B cell (primary cell): ENCODE measurements around the gene POLE. TPM values are rescaled to one million over a fixed set of nuclear protein-coding genes. Genes with fewer than 3 reads are reported as not detected.

Experiments used
- ATAC-seq: fragments of 200-7000 bp; cut with Tn5 transposase; one replicate; pipeline ENCODE4 v1.10.0; 2021; ENCODE audit warnings: low read depth, mild to moderate bottlenecking, moderate number of reproducible peaks, moderate library complexity
- CTCF ChIA-PET: fragments of 350-600 bp; sonication (Branson Sonifier 250); formaldehyde crosslinking; loops from one replicate; lab custom pipeline; 2021; ENCODE audit warnings: antibody characterized with exemption, inconsistent platforms; lab: Charles Lee
- POLR2A ChIA-PET: fragments of 350-600 bp; sonication (Branson Sonifier 250); formaldehyde crosslinking; loops from one replicate; lab custom pipeline; 2021; ENCODE audit warnings: antibody characterized with exemption; lab: Charles Lee
- DNase-seq: peaks from one replicate; pipeline ENCODE4 v3.0.0; 2013
- H2AFZ ChIP-seq: 2 replicates; pipeline ENCODE4 v1.6.1; 2012; ENCODE audit warnings: mild to moderate bottlenecking, low read depth, low read length; ENCODE audit not compliant: insufficient read depth, poor library complexity, severe bottlenecking
- H3K27ac ChIP-seq, 2 donors: 1 replicate in 1 of 2; 2 replicates in 1 of 2; pipeline ENCODE4 v1.5.1; 2012 to 2013; ENCODE audit warnings: low read length in 2 of 2, mild to moderate bottlenecking in 2 of 2, moderate library complexity in 1 of 2
- H3K27me3 ChIP-seq, 4 experiments: fragments of 200-600 bp in 1 of 4; sonication (generic) in 1 of 4; replicated peaks in 1 of 4; 1 replicate in 2 of 4; 2 replicates in 2 of 4; pipeline versions ENCODE4 v1.6.1 to v1.7.0; 2013 to 2016; ENCODE audit warnings: low read length in 3 of 4, mild to moderate bottlenecking in 2 of 4, mixed read lengths in 1 of 4, moderate library complexity in 1 of 4; ENCODE audit not compliant: insufficient read depth in 4 of 4, control insufficient read depth in 3 of 4; ENCODE audit errors: control extremely low read depth in 1 of 4
- H3K36me3 ChIP-seq, 2 experiments: replicated peaks in 1 of 2; 1 replicate in 1 of 2; 2 replicates in 1 of 2; pipeline versions ENCODE4 v1.6.1 to v1.7.1; 2013; ENCODE audit warnings: low read length in 1 of 2; ENCODE audit not compliant: insufficient read depth in 2 of 2, control insufficient read depth in 1 of 2; ENCODE audit errors: control extremely low read depth in 1 of 2, extremely low read depth in 1 of 2
- H3K4me1 ChIP-seq, 2 donors: fragments of 200-600 bp in 1 of 2; sonication (generic) in 1 of 2; 1 replicate in 1 of 2; 2 replicates in 1 of 2; pipeline versions ENCODE4 v1.5.1 to v1.6.1; 2013 to 2017; ENCODE audit warnings: low read length in 2 of 2; ENCODE audit not compliant: control insufficient read depth in 2 of 2, insufficient read depth in 2 of 2
- H3K4me2 ChIP-seq: replicated peaks from 2 replicates; pipeline ENCODE3; 2012; ENCODE audit warnings: mild to moderate bottlenecking, low read depth, low read length; ENCODE audit not compliant: poor library complexity, severe bottlenecking
- H3K4me3 ChIP-seq, 5 experiments: fragments of 200-600 bp in 1 of 5; sonication (generic) in 1 of 5; 1 replicate in 3 of 5; 2 replicates in 2 of 5; pipeline versions ENCODE4 v1.5.1 to v1.7.0; 2011 to 2016; ENCODE audit warnings: low read length in 4 of 5, mild to moderate bottlenecking in 4 of 5, low read depth in 2 of 5, control low read depth in 1 of 5, moderate library complexity in 1 of 5; ENCODE audit not compliant: insufficient read depth in 1 of 5; ENCODE audit errors: control extremely low read depth in 1 of 5, extremely low read depth in 1 of 5
- H3K79me2 ChIP-seq: fragments of 200-600 bp; sonication (generic); one replicate; pipeline ENCODE4 v1.6.0; 2016; ENCODE audit warnings: low read length; ENCODE audit not compliant: control insufficient read depth, insufficient read depth
- H3K9ac ChIP-seq: fragments of 200-600 bp; sonication (generic); 2 replicates; pipeline ENCODE4 v1.6.1; 2017; ENCODE audit warnings: mild to moderate bottlenecking, low read length, moderate library complexity
- H3K9me3 ChIP-seq, 3 donors: one replicate each; pipeline versions ENCODE4 v1.6.1 to v1.7.1; 2013; ENCODE audit warnings: low read length in 2 of 3; ENCODE audit not compliant: control insufficient read depth in 2 of 3, insufficient read depth in 1 of 3; ENCODE audit errors: control extremely low read depth in 1 of 3
- H4K20me1 ChIP-seq: 2 replicates; pipeline ENCODE4 v1.6.0; 2012; ENCODE audit warnings: mild to moderate bottlenecking, low read length; ENCODE audit not compliant: insufficient read depth, control insufficient read depth, poor library complexity, severe bottlenecking
- H3K27ac Mint-ChIP-seq: one replicate; pipeline ENCODE4 v1.8.0; 2021; ENCODE audit warnings: mixed read lengths
- H3K27me3 Mint-ChIP-seq: one replicate; pipeline ENCODE4 v1.8.0; 2021; ENCODE audit warnings: mixed read lengths
- H3K4me1 Mint-ChIP-seq: one replicate; pipeline ENCODE4 v1.8.0; 2021; ENCODE audit warnings: mixed read lengths
- H3K4me3 Mint-ChIP-seq: one replicate; pipeline ENCODE4 v1.8.0; 2021; ENCODE audit warnings: mixed read lengths
- H3K9me3 Mint-ChIP-seq: one replicate; pipeline ENCODE4 v1.8.0; 2022; ENCODE audit warnings: mixed read lengths; ENCODE audit not compliant: insufficient read depth
- CTCF ChIP-seq: fragments of 200-600 bp; IDR thresholded peaks from one replicate; pipeline ENCODE4 v1.8.0; 2022; ENCODE audit warnings: antibody characterized with exemption, mild to moderate bottlenecking
- EZH2 ChIP-seq: IDR thresholded peaks from 2 replicates; pipeline ENCODE4 v1.6.1; 2012; ENCODE audit warnings: borderline replicate concordance, low read depth, mild to moderate bottlenecking, moderate library complexity, low read length; ENCODE audit not compliant: insufficient read depth, poor library complexity, severe bottlenecking
- WGBS: methylation state at CpG from one replicate; pipeline ENCODE4 v1.1.5; 2013; ENCODE audit warnings: missing lambda C conversion rate; ENCODE audit not compliant: insufficient coverage; 5-methylcytosine and 5-hydroxymethylcytosine counted together
- intact Hi-C: fragments of 100-400 bp; cut with micrococcal nuclease; formaldehyde crosslinking; loops from one replicate; pipeline ENCODE4 v1.10.0; 2022
- polyA plus RNA-seq: library from polyadenylated mRNA; depleted of rRNA; stranded (reverse); fragments of >200 nt; gene quantifications from 2 replicates; pipeline ENCODE4 v1.2.3, GENCODE V29; 2012
- total RNA-seq, 2 donors: library from RNA; stranded (reverse); fragments of 120-200 nt in 1 of 2; gene quantifications; 1 replicate in 1 of 2; 2 replicates in 1 of 2; pipeline versions ENCODE4 v1.2.3 to v1.2.4, GENCODE V29; 2013 to 2022

Gene POLE
- total and polyA plus RNA-seq, 2 donors (not counting 1 experiment from before 2014, with no cell fraction given), result 32.0 to 62.0 TPM

- ATAC-seq, result no peak
- Mint-ChIP-seq H3K27me3 (no peaks in the 10 kb centered on the region), H3K27ac (peak overlapping the region; percentile 66), H3K4me1 (peaks cover 15% of the 10 kb centered on the region), H3K9me3 (peaks cover 11% of the 10 kb centered on the region), H3K4me3 (peak overlapping the region; percentile 37)
- no peak overlapping the region for H3K4me3 ChIP-seq
- H3K9me3 ChIP-seq, result peaks cover 0 to 50% (median 15%) of the 10 kb centered on the region in 3 donors
- intact Hi-C loops, result no loop called here
- 100% methylated on average over 2 of the region's 6 CpGs for WGBS
- ChIA-PET POLR2A (no interaction called here), CTCF (no interaction called here)
- H3K79me2 ChIP-seq, result peaks cover 18% of the 10 kb centered on the region
- DNase-seq, result no peak
- no peak overlapping the region for H3K9ac ChIP-seq
- no peak overlapping the region for H3K4me2 ChIP-seq
- H3K27me3 ChIP-seq, result no peaks in the 10 kb centered on the region
- no peak overlapping the region for H3K27ac ChIP-seq
- peaks cover 3 to 8% of the 10 kb centered on the region in 2 experiments for H3K36me3 ChIP-seq
- peaks cover 6% of the 10 kb centered on the region for H4K20me1 ChIP-seq
- H3K4me1 ChIP-seq, result peaks cover 10 to 21% of the 10 kb centered on the region in 2 donors
- TF ChIP-seq CTCF, result no peak
- no peak for TF ChIP-seq EZH2
- H2AFZ ChIP-seq, result no peak overlapping the region
Measured at GRCh38 chr12:132707241-132707640, 20.1 kb upstream of the POLE start.

GRCh38 chr12:132703641-132704040 lies 16.5 kb upstream of the POLE start:
- Histone ChIP-seq H3K36me3 (peaks cover 3 to 8% of the 10 kb centered on the region in 2 experiments), H3K79me2 (peaks cover 2% of the 10 kb centered on the region), H3K27me3 (no peaks in the 10 kb centered on the region), H3K4me3 (no peak overlapping the region), H3K27ac (no peak overlapping the region), H2AFZ (no peak overlapping the region), H3K9ac (no peak overlapping the region), H3K4me1 (peaks cover 6 to 11% of the 10 kb centered on the region in 2 donors), H3K9me3 (peaks cover 0 to 32% (median 12%) of the 10 kb centered on the region in 3 donors), H3K4me2 (no peak overlapping the region), H4K20me1 (no peaks in the 10 kb centered on the region)
- CTCF ChIA-PET, result no interaction called here
- no peaks in the 10 kb centered on the region for H3K27me3 Mint-ChIP-seq
- no peak for ATAC-seq
- peaks cover 22% of the 10 kb centered on the region for H3K4me1 Mint-ChIP-seq
- no peak overlapping the region for H3K4me3 Mint-ChIP-seq
- TF ChIP-seq CTCF, result no peak
- no peak for TF ChIP-seq EZH2
- intact Hi-C loops, result no loop called here
- 98% methylated on average over 9 of the region's 9 CpGs for WGBS
- POLR2A ChIA-PET, result no interaction called here
- peaks cover 13% of the 10 kb centered on the region for H3K9me3 Mint-ChIP-seq
- no peak for DNase-seq
- peak overlapping the region; percentile 10 for H3K27ac Mint-ChIP-seq
